Gastrocnemius medialis (tissue), 4 donors: Measurements from ENCODE around the gene LAMTOR3.

Experiments used
- POLR2A ChIP-seq, 2 donors: fragments of 450-650 bp; IDR thresholded peaks; one replicate each; pipeline ENCODE4 v1.6.1; 2017; ENCODE audit warnings: antibody characterized with exemption in 2 of 2, mild to moderate bottlenecking in 2 of 2, moderate library complexity in 2 of 2
- TF ChIP-seq, protein P1 (sequence below), 5 experiments: fragments of 450-650 bp in 3 of 5; fragments of 200-600 bp in 2 of 5; sonication (generic) in 2 of 5; IDR thresholded peaks in 4 of 5; conservative IDR thresholded peaks in 1 of 5; 1 replicate in 4 of 5; 2 replicates in 1 of 5; pipeline ENCODE4 v1.5.1; 2016 to 2019; ENCODE audit warnings: antibody characterized with exemption in 5 of 5, mild to moderate bottlenecking in 3 of 5, moderate library complexity in 3 of 5

DNA sequence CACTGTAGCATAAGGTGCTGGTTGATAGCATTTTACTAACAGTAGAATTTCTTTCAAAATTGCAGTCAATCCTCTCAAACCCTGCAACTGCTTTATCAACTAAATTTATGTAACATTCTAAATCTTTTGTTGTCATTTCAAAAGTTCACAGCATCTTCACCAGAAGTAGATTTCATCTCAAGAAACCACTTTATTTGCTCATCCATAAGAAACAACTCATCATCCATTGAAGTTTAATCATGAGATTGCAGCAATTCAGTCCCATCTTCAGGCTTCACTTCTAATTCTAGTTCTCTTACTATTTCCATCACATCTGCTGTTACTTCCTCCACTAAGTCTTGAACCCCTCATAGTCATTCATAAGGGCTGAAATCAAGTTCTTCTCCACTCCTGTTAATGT, 21.7 kb downstream of the LAMTOR3 start:
- TF ChIP-seq, protein P1, sequence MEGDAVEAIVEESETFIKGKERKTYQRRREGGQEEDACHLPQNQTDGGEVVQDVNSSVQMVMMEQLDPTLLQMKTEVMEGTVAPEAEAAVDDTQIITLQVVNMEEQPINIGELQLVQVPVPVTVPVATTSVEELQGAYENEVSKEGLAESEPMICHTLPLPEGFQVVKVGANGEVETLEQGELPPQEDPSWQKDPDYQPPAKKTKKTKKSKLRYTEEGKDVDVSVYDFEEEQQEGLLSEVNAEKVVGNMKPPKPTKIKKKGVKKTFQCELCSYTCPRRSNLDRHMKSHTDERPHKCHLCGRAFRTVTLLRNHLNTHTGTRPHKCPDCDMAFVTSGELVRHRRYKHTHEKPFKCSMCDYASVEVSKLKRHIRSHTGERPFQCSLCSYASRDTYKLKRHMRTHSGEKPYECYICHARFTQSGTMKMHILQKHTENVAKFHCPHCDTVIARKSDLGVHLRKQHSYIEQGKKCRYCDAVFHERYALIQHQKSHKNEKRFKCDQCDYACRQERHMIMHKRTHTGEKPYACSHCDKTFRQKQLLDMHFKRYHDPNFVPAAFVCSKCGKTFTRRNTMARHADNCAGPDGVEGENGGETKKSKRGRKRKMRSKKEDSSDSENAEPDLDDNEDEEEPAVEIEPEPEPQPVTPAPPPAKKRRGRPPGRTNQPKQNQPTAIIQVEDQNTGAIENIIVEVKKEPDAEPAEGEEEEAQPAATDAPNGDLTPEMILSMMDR (IDR thresholded peaks at IDR 0.05 in 4 of 5, conservative IDR thresholded peaks at IDR 0.05 in 1 of 5) = no peak
- TF ChIP-seq POLR2A (IDR thresholded peaks at IDR 0.05) = no peak
